IMR-90 (cell line): ENCODE data around the gene MRPL33. TPM values are rescaled to one million over a fixed set of nuclear protein-coding genes. Genes with fewer than 3 reads are reported as not detected.

Experiments used
- ATAC-seq: fragments of 200-7000 bp; cut with Tn5 transposase; 2 replicates; pipeline ENCODE4 v1.9.1; 2020; ENCODE audit warnings: low read depth, mild to moderate bottlenecking, moderate library complexity
- BruUV-seq: library from RNA; stranded (reverse); fragments of 400-500 nt; replicated peaks from 2 replicates; lab custom pipeline; 2021; lab: Mats Ljungman, UMichigan
- CTCF ChIA-PET: fragments of 300-600 bp; formaldehyde crosslinking; extraction: SDS; loops from one replicate; lab custom pipeline; 2021; ENCODE audit warnings: antibody characterized with exemption; lab: Yijun Ruan, JAX
- POLR2A ChIA-PET: fragments of 300-600 bp; sonication (Branson Sonifier 250); formaldehyde crosslinking; loops from one replicate; lab custom pipeline; 2022; ENCODE audit warnings: antibody characterized with exemption; ENCODE audit not compliant: unreplicated experiment; lab: Charles Lee
- DNase-seq: peaks from one replicate; pipeline ENCODE4 v3.0.0; 2013
- H2AFZ ChIP-seq: replicated peaks from 2 replicates; pipeline ENCODE3; 2013; ENCODE audit warnings: low read length, mild to moderate bottlenecking; ENCODE audit not compliant: poor library complexity
- H2AK5ac ChIP-seq: 2 replicates; pipeline ENCODE4 v1.6.1; 2013; ENCODE audit warnings: low read depth, low read length, inconsistent platforms
- H2AK9ac ChIP-seq: replicated peaks from 2 replicates; pipeline ENCODE3; 2013; ENCODE audit warnings: mild to moderate bottlenecking, low read depth, low read length, moderate library complexity; ENCODE audit not compliant: poor library complexity
- H2BK120ac ChIP-seq: 2 replicates; pipeline ENCODE4 v1.6.1; 2013; ENCODE audit warnings: low read depth, low read length, inconsistent platforms
- H2BK15ac ChIP-seq: 3 replicates; pipeline ENCODE4 v1.6.1; 2013; ENCODE audit warnings: low read depth, low read length, inconsistent platforms
- H2BK20ac ChIP-seq: 2 replicates; pipeline ENCODE4 v1.6.1; 2013; ENCODE audit warnings: low read depth, mild to moderate bottlenecking, inconsistent platforms, low read length, moderate library complexity
- H2BK5ac ChIP-seq: 2 replicates; pipeline ENCODE4 v1.6.1; 2013; ENCODE audit warnings: mild to moderate bottlenecking, low read depth, low read length, inconsistent platforms; ENCODE audit not compliant: poor library complexity, severe bottlenecking
- H3K14ac ChIP-seq: replicated peaks from 2 replicates; pipeline ENCODE4 v1.6.1; 2013; ENCODE audit warnings: low read depth, low read length, inconsistent platforms
- H3K18ac ChIP-seq: 2 replicates; pipeline ENCODE4 v1.6.1; 2013; ENCODE audit warnings: low read depth, low read length, control low read depth
- H3K23ac ChIP-seq: 2 replicates; pipeline ENCODE4 v1.6.1; 2013; ENCODE audit warnings: low read depth, low read length, inconsistent platforms
- H3K27ac ChIP-seq: 2 replicates; pipeline ENCODE4 v1.5.1; 2013; ENCODE audit warnings: mild to moderate bottlenecking, control low read depth, low read length; ENCODE audit not compliant: insufficient read depth
- H3K27me3 ChIP-seq: 2 replicates; pipeline ENCODE4 v1.6.1; 2013; ENCODE audit warnings: low read length; ENCODE audit not compliant: control insufficient read depth, insufficient read depth
- H3K36me3 ChIP-seq: 2 replicates; pipeline ENCODE4 v1.6.1; 2013; ENCODE audit warnings: low read length, mixed read lengths; ENCODE audit not compliant: control insufficient read depth, insufficient read depth
- H3K4ac ChIP-seq: 2 replicates; pipeline ENCODE4 v1.6.1; 2013; ENCODE audit warnings: low read depth, low read length, inconsistent platforms
- H3K4me1 ChIP-seq: 2 replicates; pipeline ENCODE4 v1.6.1; 2013; ENCODE audit warnings: low read length, mixed read lengths; ENCODE audit not compliant: control insufficient read depth, insufficient read depth
- H3K4me2 ChIP-seq: 2 replicates; pipeline ENCODE4 v1.6.1; 2013; ENCODE audit warnings: low read depth, mild to moderate bottlenecking, control low read depth, low read length, moderate library complexity
- H3K4me3 ChIP-seq: 2 replicates; pipeline ENCODE4 v1.5.1; 2013; ENCODE audit warnings: low read depth, mild to moderate bottlenecking, control low read depth, low read length, moderate library complexity; ENCODE audit not compliant: insufficient read depth
- H3K56ac ChIP-seq: 2 replicates; pipeline ENCODE4 v1.6.1; 2013; ENCODE audit warnings: low read length, inconsistent platforms; ENCODE audit not compliant: insufficient read depth; ENCODE audit errors: extremely low read depth
- H3K79me1 ChIP-seq, 2 experiments: 2 replicates each; pipeline ENCODE4 v1.6.1; 2013; ENCODE audit warnings: low read length in 2 of 2, inconsistent platforms in 1 of 2, low read depth in 1 of 2
- H3K9ac ChIP-seq: 2 replicates; pipeline ENCODE4 v1.6.1; 2013; ENCODE audit warnings: low read depth, low read length, control low read depth
- H3K9me1 ChIP-seq: 2 replicates; pipeline ENCODE4 v1.6.1; 2013; ENCODE audit warnings: low read length, inconsistent platforms; ENCODE audit not compliant: insufficient read depth
- H3K9me3 ChIP-seq: 2 replicates; pipeline ENCODE4 v1.6.1; 2013; ENCODE audit warnings: low read length; ENCODE audit not compliant: control insufficient read depth, insufficient read depth
- H4K20me1 ChIP-seq: 2 replicates; pipeline ENCODE4 v1.6.1; 2013; ENCODE audit warnings: low read length, inconsistent platforms; ENCODE audit not compliant: insufficient read depth
- H4K5ac ChIP-seq: 2 replicates; pipeline ENCODE4 v1.6.1; 2013; ENCODE audit warnings: mild to moderate bottlenecking, low read depth, low read length, control low read depth
- H4K8ac ChIP-seq, 2 experiments: 2 replicates each; pipeline ENCODE4 v1.6.1; 2013; ENCODE audit warnings: low read depth in 2 of 2, low read length in 2 of 2, control low read depth in 1 of 2, inconsistent platforms in 1 of 2
- H4K91ac ChIP-seq: 2 replicates; pipeline ENCODE4 v1.6.1; 2013; ENCODE audit warnings: low read depth, low read length, inconsistent platforms; ENCODE audit not compliant: insufficient read depth
- BHLHE40 ChIP-seq: fragments of 150-350 bp; IDR thresholded peaks from 2 replicates; pipeline ENCODE4 v1.6.1; 2016; ENCODE audit warnings: mild to moderate bottlenecking, low read depth, low read length
- CHD1 ChIP-seq: IDR thresholded peaks from 2 replicates; pipeline ENCODE4 v1.6.1; 2012; ENCODE audit warnings: low read depth, low read length, improper control_type of control experiment
- CTCF ChIP-seq: conservative IDR thresholded peaks from 2 replicates; pipeline ENCODE4 v1.5.1; 2012; ENCODE audit warnings: mild to moderate bottlenecking, low read depth, low read length, improper control_type of control experiment
- MAZ ChIP-seq: IDR thresholded peaks from 2 replicates; pipeline ENCODE4 v1.6.1; 2012; ENCODE audit warnings: low read depth, mild to moderate bottlenecking, low read length, improper control_type of control experiment, moderate library complexity, borderline replicate concordance
- MXI1 ChIP-seq: IDR thresholded peaks from 2 replicates; pipeline ENCODE4 v1.6.1; 2012; ENCODE audit warnings: low read depth, mild to moderate bottlenecking, low read length, moderate library complexity, borderline replicate concordance
- WGBS, 2 experiments: methylation state at CpG; one replicate each; pipeline versions ENCODE4 v1.1.5 to v1.1.7; 2013; ENCODE audit warnings: missing lambda C conversion rate in 2 of 2; ENCODE audit not compliant: insufficient read length in 1 of 2; ENCODE audit errors: extremely low coverage in 2 of 2; 5-methylcytosine and 5-hydroxymethylcytosine counted together
- dilution Hi-C: fragments of 300-500 bp; cut with HindIII; formaldehyde crosslinking; loops from one replicate; pipeline ENCODE4 v1.14.3; 2018; ENCODE audit warnings: low sequenced_read_pairs; ENCODE audit not compliant: unreplicated experiment
- in situ Hi-C: fragments of 300-500 bp; cut with MboI; formaldehyde crosslinking; loops from 3 replicates; pipeline ENCODE4 v1.14.3; 2019; ENCODE audit warnings: low sequenced_read_pairs, inconsistent platforms, mixed read lengths
- intact Hi-C: fragments of 100-400 bp; cut with micrococcal nuclease; formaldehyde crosslinking; loops from 2 replicates; pipeline ENCODE4 v1.10.0; 2022
- polyA plus RNA-seq, 3 experiments: library from polyadenylated mRNA; depleted of rRNA; stranded (reverse); fragments of >200 nt; gene quantifications; 2 replicates each; pipeline ENCODE4 v1.2.3, GENCODE V29; 2012; ENCODE audit warnings: low replicate concordance in 1 of 3
- total RNA-seq: library from RNA; depleted of rRNA; stranded (reverse); fragments of >200 nt; gene quantifications from 2 replicates; pipeline ENCODE4 v1.2.3, GENCODE V29; 2012
- TF ChIP-seq, protein P1 (sequence below): fragments of 150-350 bp; IDR thresholded peaks from 2 replicates; pipeline ENCODE4 v1.6.1; 2016; ENCODE audit warnings: low read depth, mild to moderate bottlenecking, low read length, moderate library complexity, borderline replicate concordance

MRPL33 gene
- total and polyA plus RNA-seq, 2 of the 4 experiments (the other 2 are of a cell fraction): 13.3 to 101 TPM

DNA sequence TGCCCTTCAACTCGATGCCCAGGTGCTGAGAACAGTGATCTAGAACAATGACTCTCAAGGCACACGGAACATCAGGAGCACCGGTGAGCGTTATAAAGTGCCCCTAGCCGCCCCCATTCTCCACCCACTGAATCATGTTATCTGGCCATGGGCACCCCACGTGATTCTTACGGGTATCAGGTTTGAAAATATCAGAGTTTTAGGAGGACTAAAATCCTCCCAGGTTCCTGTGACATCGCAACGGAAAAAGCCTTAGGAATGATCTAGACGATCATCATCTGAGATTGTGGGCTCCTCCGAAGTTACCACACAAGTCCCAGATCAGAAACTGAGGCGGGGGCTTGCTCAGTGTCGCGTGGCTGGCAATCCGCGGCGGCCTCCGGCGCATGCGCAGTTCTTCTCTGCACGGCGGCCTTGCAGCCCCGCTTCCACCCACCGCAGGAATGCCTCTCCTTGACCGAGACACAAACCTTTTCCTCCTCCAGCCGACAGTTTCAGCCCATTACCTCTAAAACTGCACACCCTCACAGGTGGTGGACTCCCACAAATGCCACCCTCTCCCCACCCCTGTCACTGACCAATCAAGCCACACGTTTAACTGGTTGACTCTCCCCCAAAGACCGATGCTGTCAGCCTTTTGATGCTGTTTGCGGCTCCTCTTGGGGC lies 5.8 kb upstream of the MRPL33 start:
- dilution Hi-C loops (no loop called here), intact Hi-C loops (no loop called here), in situ Hi-C loops (no loop called here)
- Histone ChIP-seq H3K14ac (peak overlapping the region; percentile 82; the same call in 1 of the 2 replicates), H2BK120ac (peak overlapping the region; percentile 83), H2BK15ac (peak overlapping the region; percentile 44; the same call in 1 of the 3 replicates), H3K36me3 (no peaks in the 10 kb centered on the region), H2AFZ (peak overlapping the region; percentile 92), H2AK5ac (peak overlapping the region; percentile 21; the same call in 1 of the 2 replicates), H3K18ac (no peak overlapping the region), H3K4me2 (0 out of 2 replicates have a peak overlapping the region, but pooled peaks have one; percentile 11), H3K4ac (peak overlapping the region; percentile 49), H3K27ac (no peak overlapping the region), H4K8ac (peak overlapping the region; percentile 22 to 96; a peak in 3 of 4 replicates), H3K9me1 (peaks cover 6% of the 10 kb centered on the region), H3K23ac (0 out of 2 replicates have a peak overlapping the region, but pooled peaks have one; percentile 16), H3K4me3 (no peak overlapping the region), H3K79me1 (no peaks in the 10 kb centered on the region), H3K4me1 (peaks cover 19% of the 10 kb centered on the region), H2BK20ac (peak overlapping the region; percentile 85), H3K9ac (no peak overlapping the region), H4K91ac (peak overlapping the region; percentile 88), H3K56ac (no peak overlapping the region), H4K5ac (peak overlapping the region; percentile 80), H3K9me3 (no peaks in the 10 kb centered on the region), H3K27me3 (no peaks in the 10 kb centered on the region), H2AK9ac (peak overlapping the region; percentile 67), H2BK5ac (peak overlapping the region; percentile 20), H4K20me1 (no peaks in the 10 kb centered on the region)
- 21% methylated on average over 10 of the region's 29 CpGs; no CpG with 5 or more reads in 1 of the 2 experiments for WGBS, 2 experiments
- TF ChIP-seq, protein P1, sequence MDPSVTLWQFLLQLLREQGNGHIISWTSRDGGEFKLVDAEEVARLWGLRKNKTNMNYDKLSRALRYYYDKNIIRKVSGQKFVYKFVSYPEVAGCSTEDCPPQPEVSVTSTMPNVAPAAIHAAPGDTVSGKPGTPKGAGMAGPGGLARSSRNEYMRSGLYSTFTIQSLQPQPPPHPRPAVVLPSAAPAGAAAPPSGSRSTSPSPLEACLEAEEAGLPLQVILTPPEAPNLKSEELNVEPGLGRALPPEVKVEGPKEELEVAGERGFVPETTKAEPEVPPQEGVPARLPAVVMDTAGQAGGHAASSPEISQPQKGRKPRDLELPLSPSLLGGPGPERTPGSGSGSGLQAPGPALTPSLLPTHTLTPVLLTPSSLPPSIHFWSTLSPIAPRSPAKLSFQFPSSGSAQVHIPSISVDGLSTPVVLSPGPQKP: no peak
- no peak for TF ChIP-seq CTCF
- TF ChIP-seq MAZ: peak; percentile 29; the same call in 1 of the 2 replicates
- TF ChIP-seq BHLHE40: no peak
- TF ChIP-seq MXI1: no peak
- no peak for TF ChIP-seq CHD1
- no TSS peak for BruUV-seq
- CTCF ChIA-PET: interaction anchor here (0.6 kb wide), 2 partner anchors 39 to 762 kb away, joined by 3 read pairs; no protein-coding TSS in a partner anchor
- POLR2A ChIA-PET: no interaction called here
- ATAC-seq (no peak), DNase-seq (no peak)
